GM10266 (cell line): ENCODE results near the gene SLC16A11.
"Not testable (repeated sequence)": the region's sequence is repeated elsewhere in the genome, so short reads cannot be mapped to it uniquely, and the experiment has no call there.

Source experiments
- DNase-seq: peaks from one replicate; pipeline ENCODE4 v3.0.0; 2012; ENCODE audit errors: extremely low spot score
- CTCF ChIP-seq: IDR thresholded peaks from 2 replicates; pipeline ENCODE4 v1.5.1; 2012; ENCODE audit warnings: mild to moderate bottlenecking, low read depth; ENCODE audit not compliant: control insufficient read depth, insufficient read depth; ENCODE audit errors: missing control alignments

SLC16A11 gene

GRCh38 chr17:7067198-7067597, 23.3 kb upstream of the SLC16A11 start:
- TF ChIP-seq CTCF = no peak
- no peak for DNase-seq

- no peak for DNase-seq
- TF ChIP-seq CTCF = no peak
Observed at GRCh38 chr17:7064261-7064660, 20.4 kb upstream of the SLC16A11 start.

- TF ChIP-seq CTCF = no peak
- no peak for DNase-seq
Observed at GRCh38 chr17:7063518-7064094, 19.7 kb upstream of the SLC16A11 start.

GRCh38 chr17:7060165-7060891, 16.4 kb upstream of the SLC16A11 start:
- TF ChIP-seq CTCF = no peak
- no peak for DNase-seq

GRCh38 chr17:7058831-7059447, 15.0 kb upstream of the SLC16A11 start:
- no peak for DNase-seq
- TF ChIP-seq CTCF = no peak

- no peak for DNase-seq
Observed at GRCh38 chr17:7056386-7056785, 12.5 kb upstream of the SLC16A11 start.

GRCh38 chr17:7050583-7050982, 6.7 kb upstream of the SLC16A11 start:
- not testable (repeated sequence) for DNase-seq

More at GRCh38 chr17:7056386-7056785, 12.5 kb upstream of the SLC16A11 start:
- TF ChIP-seq CTCF = no peak
